SIG-M5 treated with dmso at 0.1 percent for 504 hours (cell line): ENCODE results near the gene XYLB.
"Not testable (repeated sequence)": the region's sequence is repeated elsewhere in the genome, so short reads cannot be mapped to it uniquely, and the experiment has no call there.

Experiments used
- DNase-seq: peaks from one replicate; lab custom pipeline; 2025; ENCODE audit not compliant: unreplicated experiment; lab: John Stamatoyannopoulos, UW

Gene XYLB

DNA sequence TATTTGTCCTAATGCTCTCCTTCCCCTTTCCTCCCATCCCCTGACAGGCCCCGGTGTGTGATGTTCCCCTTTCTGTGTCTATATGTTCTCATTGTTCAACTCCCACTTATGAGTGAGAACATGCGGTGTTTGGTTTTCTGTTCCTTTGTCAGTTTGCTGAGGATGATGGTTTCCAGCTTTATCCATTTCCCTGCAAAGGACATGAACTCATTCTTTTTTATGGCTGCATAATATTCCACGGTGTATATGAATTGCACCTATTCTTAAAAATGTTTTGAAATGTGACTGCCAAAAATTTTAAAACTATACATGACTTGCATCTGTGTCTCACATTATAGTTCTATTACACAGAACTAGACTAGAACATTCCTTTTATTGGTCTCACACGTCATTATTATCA is 25.9 kb upstream of the XYLB start:
- not testable (repeated sequence) for DNase-seq

DNA sequence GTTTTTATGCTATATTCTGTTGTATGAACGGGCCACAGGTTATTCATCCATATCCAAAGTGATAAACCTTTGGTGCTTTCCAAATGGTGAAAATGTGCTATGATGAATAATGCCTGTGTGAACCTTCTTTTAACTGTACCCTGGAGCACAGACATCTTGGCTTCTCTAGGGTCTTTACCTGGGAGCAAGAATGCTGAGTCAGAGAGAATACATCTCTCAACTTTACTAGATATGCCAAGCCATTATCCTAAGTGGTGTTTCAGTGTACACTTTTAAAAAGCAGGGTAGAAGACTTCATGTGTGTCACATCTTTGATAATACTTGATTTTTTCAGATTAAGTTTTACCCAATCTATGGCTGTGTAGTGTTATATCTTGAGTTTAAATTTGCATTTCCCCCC is 23.5 kb upstream of the XYLB start:
- no peak for DNase-seq

DNA sequence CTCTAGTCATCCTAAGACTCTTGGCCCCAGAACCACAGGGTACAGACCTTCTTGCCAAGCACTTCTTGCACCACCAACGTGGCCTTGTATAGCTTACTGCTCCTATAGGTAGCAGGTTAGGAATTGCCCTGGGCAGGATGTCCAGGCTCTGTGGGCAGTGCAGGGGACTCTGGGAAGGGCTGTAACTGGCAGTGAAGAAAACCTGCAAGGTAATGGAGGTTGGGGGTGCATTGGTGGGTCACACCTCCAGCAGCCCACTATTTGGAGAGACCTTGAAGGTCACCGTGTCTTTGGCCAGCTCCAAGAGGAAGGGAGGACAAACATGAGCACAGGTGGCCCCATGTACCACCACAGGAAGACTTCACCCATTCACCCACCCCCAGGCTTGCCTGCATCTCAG is 21.3 kb upstream of the XYLB start:
- no peak for DNase-seq

DNA sequence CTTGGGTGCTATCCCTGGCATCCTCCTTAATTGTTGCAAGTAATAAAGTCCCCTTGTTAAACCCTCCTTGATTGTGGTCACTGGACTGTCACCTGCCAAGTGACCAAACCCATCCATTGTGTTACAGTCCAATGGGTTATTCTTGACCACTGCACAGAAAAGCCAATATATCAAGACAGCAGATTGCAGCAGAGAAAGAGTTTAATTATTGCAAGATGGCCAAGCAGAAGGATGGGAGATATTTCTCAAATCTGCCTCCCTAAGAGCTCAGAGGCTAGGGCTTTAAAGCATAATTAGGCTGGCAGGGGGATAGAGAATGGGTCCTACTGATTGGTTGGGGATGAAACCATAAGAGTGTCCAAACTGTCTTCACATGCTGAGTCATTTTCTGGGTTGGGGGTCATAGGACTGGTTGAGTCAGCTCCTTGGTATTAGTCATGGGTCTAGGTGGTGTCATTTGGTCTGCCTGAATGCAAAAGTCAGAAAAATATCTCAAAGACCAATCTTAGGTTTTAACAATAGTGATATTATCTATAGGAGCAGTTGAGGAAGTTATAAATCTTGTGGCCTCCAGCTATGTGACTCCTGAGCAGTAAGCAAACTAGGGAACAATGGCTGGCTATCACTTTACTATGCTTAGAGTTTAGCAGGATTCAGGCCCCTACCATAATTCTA is 19.1 kb upstream of the XYLB start:
- no peak for DNase-seq

DNA sequence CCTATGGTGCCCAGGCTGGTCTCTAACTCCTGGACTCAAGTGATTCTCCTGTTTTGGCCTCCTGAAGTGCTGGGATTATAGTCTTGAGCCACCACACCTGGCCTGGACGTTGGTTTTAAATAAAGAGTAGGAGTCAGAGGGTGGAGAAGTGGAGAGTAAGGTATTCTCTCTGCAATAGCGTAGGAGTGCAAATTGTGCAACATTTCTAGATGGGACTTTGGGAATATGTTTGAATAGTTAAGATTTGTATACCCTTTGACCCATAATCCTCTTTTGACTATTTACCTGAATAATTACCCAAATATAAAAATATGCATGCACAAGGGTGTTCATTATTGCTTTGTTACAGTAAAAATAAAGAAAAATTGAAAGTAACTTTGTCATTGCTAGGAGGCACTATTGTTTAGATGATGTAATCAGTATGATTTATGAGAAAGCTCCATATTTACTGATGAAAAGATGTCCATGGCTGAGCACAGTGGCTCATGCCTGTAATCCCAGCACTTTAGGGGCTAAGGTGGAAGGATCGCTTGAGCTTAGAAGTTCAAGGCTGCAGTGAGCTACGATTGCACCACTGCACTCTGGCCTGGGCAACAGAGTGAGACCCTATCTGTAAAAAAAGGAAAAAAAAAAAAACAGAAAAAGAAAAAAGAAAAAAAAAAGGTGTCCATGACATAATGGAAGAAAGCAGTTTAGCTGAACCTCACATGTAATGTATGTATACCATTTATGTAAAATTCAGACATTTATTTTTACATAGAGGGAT is 15.1 kb upstream of the XYLB start:
- no peak for DNase-seq

DNA sequence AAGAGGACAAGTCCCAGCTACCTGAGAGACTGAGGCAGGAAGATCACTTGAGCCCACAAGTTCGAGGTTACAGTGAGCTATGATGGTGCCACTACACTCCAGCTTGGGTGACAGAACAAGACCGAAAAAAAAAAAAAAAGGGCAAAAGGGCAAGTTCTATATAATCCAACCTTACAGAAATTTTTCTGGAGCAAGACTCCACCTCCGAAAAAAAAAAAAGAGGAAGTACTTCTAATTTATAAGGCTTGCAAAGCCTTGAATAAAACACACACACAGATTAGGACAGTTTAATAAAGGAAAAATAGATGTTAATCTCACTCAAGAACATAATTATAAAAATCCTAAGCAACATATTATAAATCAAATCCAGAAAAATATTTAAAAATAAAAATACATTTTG is 14.4 kb upstream of the XYLB start:
- peak; percentile 35 for DNase-seq

DNA sequence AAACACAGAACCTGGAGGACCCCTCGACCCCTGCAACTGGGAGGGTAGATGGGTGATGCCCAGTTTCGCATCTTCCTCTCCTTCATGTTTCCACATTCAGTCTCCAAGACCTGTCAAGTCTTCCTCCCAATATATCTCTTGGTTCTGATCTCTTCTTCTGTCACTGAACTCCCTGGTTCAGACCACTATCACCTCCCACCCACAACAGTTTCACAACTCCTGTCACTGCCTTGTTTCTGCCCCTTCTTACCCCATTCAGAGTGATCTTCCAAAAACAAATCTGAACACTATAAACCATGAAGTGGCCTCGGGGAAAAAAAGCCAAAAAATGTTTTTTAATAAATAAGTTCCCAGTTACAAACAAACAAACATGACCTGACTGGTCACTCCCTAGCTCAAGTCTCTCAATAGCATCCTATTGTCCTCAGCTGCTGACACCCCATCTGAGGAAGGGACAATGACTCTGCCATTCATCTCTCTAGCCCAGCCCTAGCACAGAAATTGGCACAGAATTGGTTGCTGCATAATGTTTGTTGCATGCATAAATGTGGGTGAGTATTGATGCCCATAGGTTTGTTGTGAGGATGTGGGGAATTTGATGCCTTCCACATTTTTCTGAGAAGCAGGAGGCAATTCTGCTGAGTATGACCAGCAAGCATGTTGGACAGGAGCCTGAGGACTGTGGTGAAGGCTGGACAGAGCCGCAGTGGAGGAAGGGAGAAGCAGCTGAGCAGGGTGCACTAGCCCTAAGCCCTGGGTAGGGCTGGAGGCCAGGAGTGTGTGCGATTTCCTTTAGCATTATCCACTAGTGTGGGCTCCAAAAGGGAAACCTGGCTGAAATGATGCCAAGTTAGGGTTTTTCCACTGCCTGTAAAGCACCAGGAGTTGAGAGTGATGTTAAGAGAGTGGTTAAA is 12.2 kb upstream of the XYLB start:
- no peak for DNase-seq

DNA sequence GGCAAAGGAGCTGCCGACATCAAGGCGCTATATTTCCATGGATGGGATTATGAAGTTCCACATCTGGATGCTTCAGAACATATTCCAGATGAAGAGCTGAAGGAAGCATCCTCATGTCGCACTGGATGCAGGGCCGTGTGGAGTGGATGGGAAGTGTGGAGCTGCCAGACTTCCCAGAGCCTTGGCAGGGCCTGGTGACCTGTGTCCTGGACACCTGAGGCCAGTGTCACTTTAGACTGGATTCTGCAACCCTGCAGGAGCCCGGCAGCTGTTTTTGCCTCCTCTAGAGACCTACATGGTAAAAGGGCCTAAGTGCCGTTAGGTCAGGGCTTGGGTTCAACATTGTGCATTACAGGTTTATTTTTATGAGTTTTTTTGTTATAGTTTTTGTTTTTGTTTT is 11.3 kb upstream of the XYLB start:
- DNase-seq, result no peak

DNA sequence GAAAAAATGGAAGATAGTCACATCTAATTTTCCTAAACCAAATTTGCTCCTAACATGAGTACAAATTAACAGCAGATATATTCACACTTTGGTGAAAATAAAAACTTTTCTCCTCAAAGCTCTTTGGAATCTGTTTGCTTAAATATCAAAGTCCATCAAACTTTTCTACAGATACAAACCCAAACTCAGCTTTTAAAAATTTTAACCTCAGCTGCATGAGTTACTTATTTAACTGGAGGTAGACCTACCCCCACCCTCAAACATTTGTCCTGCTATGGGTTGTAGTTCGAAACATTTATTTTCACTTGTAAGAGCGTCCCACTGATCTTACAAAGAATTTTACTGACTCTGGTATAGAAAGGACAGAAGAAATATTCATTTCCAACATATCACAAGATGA is 8.9 kb upstream of the XYLB start:
- DNase-seq, result no peak

DNA sequence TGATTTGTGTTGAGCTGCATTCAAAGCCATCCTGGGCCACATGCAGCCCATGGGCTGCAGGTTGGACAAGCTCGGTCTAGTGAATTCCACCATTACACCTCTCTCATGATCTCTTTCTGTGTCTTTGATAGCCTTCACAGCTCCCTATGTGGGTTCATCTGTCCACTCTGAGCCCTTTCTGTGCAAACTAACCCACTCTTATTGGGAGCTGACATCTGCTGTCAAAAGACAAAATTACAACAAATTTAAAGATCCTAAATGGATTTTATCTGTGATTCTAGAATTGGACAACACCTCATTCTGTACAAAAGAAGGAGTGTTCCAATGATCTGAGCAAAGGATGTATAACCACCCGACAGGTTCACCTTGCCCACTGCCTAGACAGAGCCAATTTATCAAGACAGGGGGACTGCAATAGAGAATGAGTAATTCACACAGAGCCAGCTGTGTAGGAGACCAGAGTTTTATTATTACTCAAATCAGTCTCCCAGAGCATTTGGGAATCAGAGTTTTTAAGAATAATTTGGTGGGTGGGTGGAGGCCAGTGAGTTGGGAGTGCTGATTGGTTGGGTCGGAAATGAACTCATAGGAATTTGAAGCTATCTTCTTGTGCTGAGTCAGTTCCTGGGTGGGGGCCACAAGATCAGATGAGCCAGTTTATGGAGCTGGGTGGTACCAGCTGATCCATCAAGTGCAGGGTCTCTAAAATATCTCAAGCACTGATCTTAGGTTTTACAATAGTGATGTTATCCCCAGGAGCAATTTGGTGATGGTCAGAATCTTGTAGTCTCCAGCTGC is 2.6 kb upstream of the XYLB start:
- DNase-seq, result peak; percentile 12

DNA sequence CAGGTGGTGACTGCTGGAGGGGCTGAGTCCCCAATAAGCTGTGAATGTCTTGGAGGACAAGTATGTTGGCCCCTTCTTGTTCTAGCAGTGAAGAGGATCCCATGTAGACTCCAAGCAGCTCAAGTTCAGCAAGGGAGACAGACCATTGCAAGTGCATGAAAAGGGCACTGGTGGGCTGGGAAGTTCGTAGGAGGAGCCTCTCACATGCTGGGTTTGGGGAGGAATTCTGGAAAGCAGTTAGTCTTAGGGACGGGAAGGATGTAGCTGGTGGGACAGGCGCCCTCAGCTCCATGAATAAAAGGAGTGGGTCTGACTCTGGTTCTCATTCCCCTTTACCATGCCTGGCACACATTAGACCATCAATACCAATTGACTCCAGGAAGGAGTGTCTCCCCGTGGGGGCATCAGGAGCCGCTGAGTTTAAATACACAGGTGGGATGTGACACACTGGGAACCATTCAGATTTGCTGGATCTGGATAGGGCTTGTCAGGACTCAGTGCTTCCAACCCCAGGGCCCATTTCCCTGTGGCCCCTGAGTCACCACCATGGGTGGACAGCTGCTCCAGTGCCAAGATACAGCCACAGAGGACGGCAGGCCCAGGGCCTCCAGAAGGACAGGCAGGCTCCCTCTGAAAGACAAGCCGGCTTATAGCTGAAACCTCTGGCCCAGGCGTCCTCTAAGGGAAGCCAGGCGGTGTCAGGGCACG is 552 bp upstream of the XYLB start:
- DNase-seq, result no peak

DNA sequence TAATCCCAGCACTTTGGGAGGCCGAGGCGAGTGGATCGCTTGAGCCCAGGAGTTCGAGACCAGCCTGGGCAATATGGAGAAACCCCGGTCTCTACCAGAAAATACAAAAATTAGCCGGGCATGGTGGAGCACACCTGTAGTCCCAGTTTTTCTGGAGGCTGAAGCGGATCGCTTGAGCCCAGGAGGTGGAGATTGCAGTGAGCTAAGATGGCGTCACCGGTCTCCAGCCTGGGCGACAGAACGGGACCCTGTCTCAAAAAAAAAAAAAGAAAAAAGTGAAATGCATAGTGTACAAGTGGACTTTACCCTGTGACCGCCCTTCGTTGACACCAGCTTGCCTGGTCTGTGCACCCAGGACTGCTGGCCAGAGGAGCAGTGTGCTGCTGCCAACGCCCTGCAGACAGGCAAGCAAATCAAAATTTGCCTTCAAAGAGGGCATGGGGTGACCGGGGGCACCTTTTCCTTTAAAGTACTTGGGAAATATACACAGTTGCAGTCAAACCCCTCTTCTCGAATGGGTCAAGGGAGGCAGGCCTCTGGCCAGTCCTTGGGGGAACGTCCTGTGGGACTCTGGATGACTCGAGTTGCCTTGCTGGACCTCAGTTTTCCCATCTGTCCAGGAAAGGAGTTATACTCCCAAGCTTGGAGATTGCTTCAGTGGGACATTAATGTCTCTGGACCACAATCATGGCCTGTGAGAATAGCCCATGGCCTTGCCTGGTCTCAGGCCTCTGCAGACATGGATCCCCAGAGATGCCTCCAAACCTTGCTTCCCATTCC is 1.0 kb downstream of the XYLB start:
- DNase-seq, result no peak

DNA sequence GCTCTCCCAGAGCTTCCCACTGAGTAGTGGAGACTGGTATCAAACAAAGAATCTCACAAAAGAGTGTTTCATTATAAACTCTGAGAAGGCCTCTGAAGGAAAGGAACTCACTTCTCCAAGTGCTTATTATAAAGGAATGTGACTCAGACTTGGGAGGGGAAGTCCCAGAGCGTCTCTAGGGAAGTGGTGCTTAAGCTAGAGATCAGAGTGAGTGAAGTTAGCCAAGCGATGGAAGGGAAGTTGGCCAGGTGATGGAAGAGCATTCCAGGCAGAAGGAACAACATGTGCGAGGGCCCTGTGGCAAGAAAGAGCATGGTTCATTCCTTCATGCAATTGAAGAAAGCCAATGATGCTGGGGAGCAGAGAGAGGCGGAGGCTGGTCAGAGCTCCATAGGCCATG is 2.3 kb downstream of the XYLB start:
- peak; percentile 71 for DNase-seq

DNA sequence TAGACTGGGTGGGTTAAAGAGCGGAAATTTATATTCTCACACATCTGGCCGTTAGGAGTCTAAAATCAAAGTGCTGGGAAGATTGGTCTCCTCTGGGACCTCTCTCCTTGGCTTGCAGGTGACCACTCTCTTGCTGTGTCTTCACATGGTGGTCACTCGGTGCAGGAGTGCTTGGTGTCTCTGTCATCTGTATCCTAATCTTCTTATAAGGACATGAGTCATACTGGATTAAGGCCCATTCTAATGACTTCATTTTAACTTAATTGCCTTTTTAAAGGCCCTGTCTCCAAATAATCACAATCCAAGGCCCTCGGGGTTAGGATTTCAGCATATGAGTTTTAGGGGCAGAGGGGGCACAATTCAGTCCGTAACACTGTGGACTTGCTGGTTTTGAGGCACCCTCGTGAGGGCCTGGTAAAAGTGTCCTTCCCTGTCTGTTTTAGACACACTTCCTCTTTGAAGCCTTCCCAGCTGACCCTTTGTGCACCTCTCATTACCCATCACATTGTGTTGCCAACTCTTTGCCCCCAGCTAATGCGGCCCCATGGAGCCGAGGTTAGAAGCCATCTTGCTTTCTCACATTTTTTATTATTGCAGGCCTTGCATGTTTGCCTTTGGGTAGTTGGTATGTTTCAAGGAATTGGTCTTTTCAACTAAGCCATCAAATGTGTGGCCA is 3.2 kb downstream of the XYLB start:
- DNase-seq, result no peak

DNA sequence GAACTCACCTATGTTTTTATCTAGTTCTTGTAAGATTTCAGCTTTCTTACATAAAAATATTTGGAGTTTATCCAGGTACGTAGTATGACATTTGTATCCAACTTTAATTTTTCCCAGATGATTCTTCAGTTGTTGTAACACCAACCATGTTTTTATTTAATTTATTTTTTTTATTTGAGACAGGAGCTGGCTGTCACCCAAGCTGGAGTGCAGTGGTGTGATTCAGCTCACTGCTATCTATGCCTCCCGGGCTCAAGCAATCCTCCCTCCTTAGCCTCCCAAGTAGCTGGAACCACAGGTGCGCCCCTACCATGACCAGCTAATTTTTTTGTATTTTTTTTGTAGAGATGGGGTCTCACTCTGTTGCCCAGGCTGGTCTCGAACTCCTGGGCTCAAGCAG is 6.6 kb downstream of the XYLB start:
- no peak for DNase-seq

DNA sequence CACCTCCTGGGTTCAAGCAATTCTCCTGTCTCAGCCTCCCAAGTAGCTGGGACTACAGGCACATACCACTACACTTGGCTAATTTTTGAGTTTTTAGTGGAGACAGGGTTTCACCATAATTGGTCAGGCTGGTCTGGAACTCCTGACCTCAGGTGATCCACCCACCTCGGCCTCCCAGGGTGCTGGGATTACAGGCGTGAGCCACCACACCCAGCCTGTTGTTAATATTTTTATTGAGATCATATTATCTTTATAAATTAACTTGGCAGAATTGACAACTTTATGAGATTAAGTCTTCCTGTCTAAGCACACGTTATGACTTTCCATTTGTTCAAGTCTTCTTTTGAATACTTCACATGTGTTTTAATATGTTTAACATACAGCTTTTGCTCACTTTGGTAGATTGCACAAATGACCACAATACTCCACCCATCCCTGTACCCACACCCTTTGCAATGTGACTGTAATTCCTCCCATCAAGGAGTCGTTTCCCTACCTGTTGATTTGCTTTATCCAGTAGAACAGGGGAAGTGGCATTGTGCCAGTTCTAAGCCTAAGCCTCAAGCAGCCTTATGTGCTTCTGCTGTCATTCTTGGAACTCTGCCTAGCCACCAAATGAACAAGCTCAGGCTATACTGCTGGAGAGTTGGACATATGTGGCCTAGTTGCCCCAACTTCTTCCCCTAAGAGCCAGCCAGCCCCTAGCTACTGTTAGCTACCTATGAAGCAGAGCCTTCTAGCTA is 8.2 kb downstream of the XYLB start:
- DNase-seq, result no peak

DNA sequence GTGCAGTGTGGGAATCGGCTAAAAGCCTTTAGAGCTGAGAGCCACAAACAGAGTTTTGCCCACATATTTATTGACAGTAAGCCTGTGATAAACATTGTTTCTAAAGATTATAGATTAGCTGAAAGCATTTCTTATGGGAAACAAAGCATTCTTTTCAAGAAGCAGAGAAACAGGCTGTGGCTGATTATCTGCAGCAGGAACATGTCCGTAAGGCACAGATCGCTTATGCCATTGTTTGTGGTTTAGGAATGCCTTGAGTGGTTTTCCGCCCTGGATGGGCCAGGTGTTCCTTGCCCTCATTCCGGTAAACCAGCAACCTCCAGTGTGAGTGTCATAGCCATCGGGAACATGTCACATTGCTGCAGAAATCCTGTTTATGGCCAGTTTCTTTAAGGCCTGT is 12.5 kb downstream of the XYLB start:
- DNase-seq, result no peak

DNA sequence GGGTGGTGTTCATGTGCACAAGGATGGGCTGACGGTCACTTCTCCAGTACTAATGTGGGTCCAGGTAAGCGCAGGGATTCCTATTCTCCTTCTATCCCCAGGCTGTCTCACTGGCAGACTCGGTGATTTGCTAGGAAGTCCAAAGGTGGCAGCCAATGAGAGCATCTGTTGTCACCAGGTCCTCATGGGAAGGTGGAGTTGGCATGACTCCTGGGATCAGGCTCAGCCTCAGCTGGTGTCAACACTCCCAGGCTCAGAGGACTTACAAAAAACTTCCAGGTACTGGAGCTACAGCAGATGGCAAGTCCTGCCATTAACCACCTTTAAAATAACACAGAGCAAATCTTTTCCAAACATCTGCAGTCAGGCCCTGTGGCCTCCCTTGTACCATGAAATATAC is 13.8 kb downstream of the XYLB start:
- no peak for DNase-seq
